ENCODE data around the gene ANXA8.
"Not testable (repeated sequence)": the region's sequence is repeated elsewhere in the genome, so short reads cannot be mapped to it uniquely, and the experiment has no call there.

The ANXA8 gene, protein sequence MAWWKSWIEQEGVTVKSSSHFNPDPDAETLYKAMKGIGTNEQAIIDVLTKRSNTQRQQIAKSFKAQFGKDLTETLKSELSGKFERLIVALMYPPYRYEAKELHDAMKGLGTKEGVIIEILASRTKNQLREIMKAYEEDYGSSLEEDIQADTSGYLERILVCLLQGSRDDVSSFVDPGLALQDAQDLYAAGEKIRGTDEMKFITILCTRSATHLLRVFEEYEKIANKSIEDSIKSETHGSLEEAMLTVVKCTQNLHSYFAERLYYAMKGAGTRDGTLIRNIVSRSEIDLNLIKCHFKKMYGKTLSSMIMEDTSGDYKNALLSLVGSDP
- 0 to 0.19 (median 0) reads per million in 9 experiments for total RNA-seq

- not testable (repeated sequence) for H3K27me3 Mint-ChIP-seq; H3K27ac Mint-ChIP-seq; H3K36me3 Mint-ChIP-seq (ENCODE audit: insufficient read depth); H3K4me3 Mint-ChIP-seq; ATAC-seq (replicated peaks); DNase-seq; H3K4me1 Mint-ChIP-seq (ENCODE audit: low read depth in 2 of 2); H3K9me3 Mint-ChIP-seq
Observed at GRCh38 chr10:47483923-47484322, at the start of gene ANXA8. Gene ANXA8, minus strand, starts transcription at chr10:47484115. Its CDS starts 182 bp downstream, at chr10:47483933.

DNA sequence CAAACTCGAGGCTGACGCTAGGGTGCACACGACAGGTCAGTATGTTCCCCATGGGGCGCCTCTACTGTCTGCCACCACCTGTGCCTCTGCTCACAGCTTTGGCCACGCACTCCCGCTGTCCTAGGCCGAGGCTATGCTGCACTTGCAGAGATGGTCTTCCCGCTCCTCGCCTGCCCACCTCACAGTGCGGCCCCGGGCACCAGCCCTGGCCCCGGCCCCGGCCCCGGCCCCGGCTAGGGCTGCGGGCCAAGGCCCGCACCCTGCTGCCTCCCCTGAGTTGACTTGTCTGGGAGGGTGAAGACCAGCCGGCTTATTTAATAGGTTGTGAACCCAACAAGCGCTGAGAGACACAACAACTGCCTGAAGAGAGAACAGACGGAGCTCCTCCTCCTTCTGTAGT is 39.6 kb upstream of the ANXA8 start, which contains the start of gene AGAP9:
Gene AGAP9, minus strand, starts transcription at position 164 of the 400 bp plus-strand sequence. Its CDS starts 112 bp downstream, at position 52.
- not testable (repeated sequence) for H3K4me3 Mint-ChIP-seq; H3K27me3 Mint-ChIP-seq; H3K27ac Mint-ChIP-seq; H3K9me3 Mint-ChIP-seq; ATAC-seq (replicated peaks); DNase-seq; H3K36me3 Mint-ChIP-seq (ENCODE audit: insufficient read depth); H3K4me1 Mint-ChIP-seq (ENCODE audit: low read depth in 2 of 2)

- H3K4me3 Mint-ChIP-seq; H3K36me3 Mint-ChIP-seq (ENCODE audit: insufficient read depth); H3K4me1 Mint-ChIP-seq (ENCODE audit: low read depth in 2 of 2); H3K27ac Mint-ChIP-seq; H3K27me3 Mint-ChIP-seq; H3K9me3 Mint-ChIP-seq; ATAC-seq (replicated peaks); DNase-seq: not testable (repeated sequence)
Observed at GRCh38 chr10:47502313-47502712, 18.4 kb upstream of the ANXA8 start.

GRCh38 chr10:47494226-47494625 is 10.3 kb upstream of the ANXA8 start:
- ATAC-seq (replicated peaks); H3K9me3 Mint-ChIP-seq; H3K4me1 Mint-ChIP-seq (ENCODE audit: low read depth in 2 of 2); H3K36me3 Mint-ChIP-seq (ENCODE audit: insufficient read depth); H3K27me3 Mint-ChIP-seq; DNase-seq; H3K4me3 Mint-ChIP-seq; H3K27ac Mint-ChIP-seq: not testable (repeated sequence)

GRCh38 chr10:47491600-47491999 is 7.7 kb upstream of the ANXA8 start, which contains the start of gene FAM25G:
Gene FAM25G, minus strand, starts transcription at chr10:47491700. Its CDS starts 26 bp downstream, at chr10:47491674.
- H3K36me3 Mint-ChIP-seq (ENCODE audit: insufficient read depth); H3K27ac Mint-ChIP-seq; ATAC-seq (replicated peaks); DNase-seq; H3K9me3 Mint-ChIP-seq; H3K27me3 Mint-ChIP-seq; H3K4me3 Mint-ChIP-seq; H3K4me1 Mint-ChIP-seq (ENCODE audit: low read depth in 2 of 2): not testable (repeated sequence)

DNA sequence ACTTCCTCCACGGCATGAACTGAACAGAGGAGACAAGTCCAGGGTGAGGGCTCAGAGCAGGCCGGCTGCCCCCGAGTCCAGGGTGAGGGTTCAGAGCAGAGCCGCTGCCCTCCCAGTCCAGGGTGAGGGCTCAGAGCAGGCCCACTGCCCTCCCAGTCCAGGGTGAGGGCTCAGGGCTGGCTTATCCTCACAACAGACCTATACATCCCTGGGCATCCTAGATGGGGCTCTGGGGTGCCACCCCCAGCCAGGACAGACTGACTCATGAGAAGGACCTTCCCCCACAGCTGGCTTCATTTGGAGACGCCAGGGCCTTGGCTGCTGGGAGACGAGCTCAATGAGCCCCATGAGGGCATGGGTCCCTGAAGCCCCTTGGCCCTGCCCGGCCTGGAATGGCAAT is 5.7 kb upstream of the ANXA8 start:
- H3K27me3 Mint-ChIP-seq; DNase-seq; H3K9me3 Mint-ChIP-seq; H3K4me3 Mint-ChIP-seq; ATAC-seq (replicated peaks); H3K27ac Mint-ChIP-seq; H3K4me1 Mint-ChIP-seq (ENCODE audit: low read depth in 2 of 2); H3K36me3 Mint-ChIP-seq (ENCODE audit: insufficient read depth): not testable (repeated sequence)

GRCh38 chr10:47485943-47486342 is 2.0 kb upstream of the ANXA8 start:
- H3K4me3 Mint-ChIP-seq; H3K27me3 Mint-ChIP-seq; H3K36me3 Mint-ChIP-seq (ENCODE audit: insufficient read depth); ATAC-seq (replicated peaks); DNase-seq; H3K4me1 Mint-ChIP-seq (ENCODE audit: low read depth in 2 of 2); H3K27ac Mint-ChIP-seq; H3K9me3 Mint-ChIP-seq: not testable (repeated sequence)

DNA sequence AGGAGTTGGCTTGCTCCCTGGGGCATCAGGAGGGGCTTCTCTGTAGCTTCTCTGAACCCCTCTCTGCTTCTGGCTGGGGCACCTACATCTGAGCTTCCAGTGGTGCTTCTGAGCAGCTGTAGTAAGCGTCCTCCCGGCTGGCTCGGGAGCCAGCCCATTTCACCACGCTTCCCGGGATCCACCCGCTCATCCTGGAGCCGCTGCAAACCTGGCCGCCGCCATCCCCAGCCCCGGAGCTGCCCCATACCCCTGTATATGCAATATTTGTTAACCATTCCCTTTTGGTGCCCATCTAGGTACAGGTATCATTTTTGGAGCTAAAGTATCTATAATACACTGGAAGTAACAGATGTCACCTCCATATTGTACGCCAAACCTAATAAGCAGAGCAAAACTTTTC is 871 bp upstream of the ANXA8 start:
- not testable (repeated sequence) for H3K9me3 Mint-ChIP-seq; DNase-seq; H3K4me1 Mint-ChIP-seq (ENCODE audit: low read depth in 2 of 2); ATAC-seq (replicated peaks); H3K4me3 Mint-ChIP-seq; H3K27me3 Mint-ChIP-seq; H3K36me3 Mint-ChIP-seq (ENCODE audit: insufficient read depth); H3K27ac Mint-ChIP-seq

- not testable (repeated sequence) for H3K9me3 Mint-ChIP-seq; DNase-seq; ATAC-seq (replicated peaks); H3K36me3 Mint-ChIP-seq (ENCODE audit: insufficient read depth); H3K27me3 Mint-ChIP-seq; H3K27ac Mint-ChIP-seq; H3K4me3 Mint-ChIP-seq; H3K4me1 Mint-ChIP-seq (ENCODE audit: low read depth in 2 of 2)
Observed at GRCh38 chr10:47482367-47482766, 1.5 kb downstream of the ANXA8 start.

- H3K4me1 Mint-ChIP-seq (ENCODE audit: low read depth in 2 of 2); H3K36me3 Mint-ChIP-seq (ENCODE audit: insufficient read depth); ATAC-seq (replicated peaks): not testable (repeated sequence)
Observed at GRCh38 chr10:47481768-47482181, 2.1 kb downstream of the ANXA8 start.

GRCh38 chr10:47481182-47481766 is 2.6 kb downstream of the ANXA8 start:
- H3K36me3 Mint-ChIP-seq (ENCODE audit: insufficient read depth); H3K4me1 Mint-ChIP-seq (ENCODE audit: low read depth in 2 of 2); DNase-seq; H3K27ac Mint-ChIP-seq; H3K27me3 Mint-ChIP-seq; H3K4me3 Mint-ChIP-seq; H3K9me3 Mint-ChIP-seq; ATAC-seq (replicated peaks): not testable (repeated sequence)

More at GRCh38 chr10:47481768-47482181, 2.1 kb downstream of the ANXA8 start:
- not testable (repeated sequence) for H3K27ac Mint-ChIP-seq, H3K4me3 Mint-ChIP-seq, H3K27me3 Mint-ChIP-seq, DNase-seq, H3K9me3 Mint-ChIP-seq

DNA sequence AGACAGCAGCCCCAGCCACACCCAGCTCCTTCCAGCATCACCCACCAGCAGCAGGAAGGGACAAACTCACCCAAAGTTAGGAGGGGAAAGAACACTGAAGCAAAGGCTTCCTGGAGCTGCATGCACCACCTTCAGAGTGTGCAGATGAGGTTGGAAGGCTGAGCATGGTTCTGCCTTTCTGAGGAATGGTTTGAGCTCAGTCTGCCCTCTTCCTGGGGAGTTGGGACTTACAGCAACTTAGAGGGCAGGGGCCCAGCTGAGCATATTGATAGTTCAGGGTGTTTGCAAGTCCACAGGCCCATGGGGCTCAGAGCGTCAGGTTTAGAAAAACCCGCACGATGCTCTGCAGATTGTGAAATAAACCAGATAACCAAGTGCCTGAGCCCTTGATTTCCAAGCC is 3.8 kb downstream of the ANXA8 start:
- not testable (repeated sequence) for H3K27ac Mint-ChIP-seq; DNase-seq; H3K36me3 Mint-ChIP-seq (ENCODE audit: insufficient read depth); ATAC-seq (replicated peaks); H3K27me3 Mint-ChIP-seq; H3K4me3 Mint-ChIP-seq; H3K9me3 Mint-ChIP-seq; H3K4me1 Mint-ChIP-seq (ENCODE audit: low read depth in 2 of 2)

GRCh38 chr10:47478114-47478513 is 5.8 kb downstream of the ANXA8 start:
- not testable (repeated sequence) for ATAC-seq (replicated peaks); H3K36me3 Mint-ChIP-seq (ENCODE audit: insufficient read depth); DNase-seq; H3K4me3 Mint-ChIP-seq; H3K9me3 Mint-ChIP-seq; H3K27me3 Mint-ChIP-seq; H3K27ac Mint-ChIP-seq; H3K4me1 Mint-ChIP-seq (ENCODE audit: low read depth in 2 of 2)

- H3K4me3 Mint-ChIP-seq; H3K27me3 Mint-ChIP-seq; H3K27ac Mint-ChIP-seq; DNase-seq; H3K4me1 Mint-ChIP-seq (ENCODE audit: low read depth in 2 of 2); H3K9me3 Mint-ChIP-seq; ATAC-seq (replicated peaks); H3K36me3 Mint-ChIP-seq (ENCODE audit: insufficient read depth): not testable (repeated sequence)
Observed at GRCh38 chr10:47477078-47477477, 6.8 kb downstream of the ANXA8 start.
